A673 (cell line): ENCODE data around the gene CRNKL1.

Experiments used
- CTCF ChIP-seq: fragments of 300-800, 200-600 bp; sonication (generic); conservative IDR thresholded peaks from 2 replicates; pipeline ENCODE4 v1.5.1; 2017; ENCODE audit warnings: low read depth, mild to moderate bottlenecking, antibody characterized with exemption, low read length, moderate library complexity, mixed read lengths
- EZH2 ChIP-seq: fragments of 200-600 bp; sonication (generic); IDR thresholded peaks from 2 replicates; pipeline ENCODE4 v1.6.1; 2017; ENCODE audit warnings: borderline replicate concordance, low read depth, mild to moderate bottlenecking, mixed read lengths, antibody characterized with exemption, low read length; ENCODE audit not compliant: poor library complexity, severe bottlenecking

- TF ChIP-seq CTCF: no peak
- TF ChIP-seq EZH2: no peak
Observed at GRCh38 chr20:20021835-20022234, 30.4 kb downstream of the CRNKL1 start.
